Body of pancreas (tissue), 4 donors: ENCODE measurements around the gene LNX1. TPM values are rescaled to one million over a fixed set of nuclear protein-coding genes. Genes with fewer than 3 reads are reported as not detected.
A peak's percentile ranks its signal among the peaks of the same experiment; 100 is the strongest.

Experiments
- ATAC-seq: fragments of 150-250 bp; one replicate; pipeline ENCODE4 v1.9.1; 2016
- DNase-seq, 4 donors: peaks; one replicate each; pipeline ENCODE4 v3.0.0-alpha.2; 2019
- H3K27ac ChIP-seq, 4 donors: fragments of 200-600 bp; sonication (generic); 1 replicate in 3 of 4; 2 replicates in 1 of 4; pipeline versions ENCODE4 v1.5.1 to v1.6.1; 2016 to 2019; ENCODE audit warnings: mild to moderate bottlenecking in 1 of 4, mixed read lengths in 1 of 4, moderate library complexity in 1 of 4
- H3K27me3 ChIP-seq, 2 donors: fragments of 200-600 bp; sonication (generic); one replicate each; pipeline ENCODE4 v1.6.0; 2016; ENCODE audit warnings: mild to moderate bottlenecking in 1 of 2
- H3K36me3 ChIP-seq, 2 donors: fragments of 200-600 bp; sonication (generic); replicated peaks in 1 of 2; 2 replicates each; pipeline ENCODE4 v1.5.1; 2016; ENCODE audit warnings: low read depth in 2 of 2; ENCODE audit not compliant: insufficient read depth in 1 of 2
- H3K4me1 ChIP-seq: fragments of 200-600 bp; sonication (generic); one replicate; pipeline ENCODE4 v1.6.0; 2016
- H3K4me3 ChIP-seq, 2 donors: fragments of 200-600 bp; sonication (generic); 1 replicate in 1 of 2; 2 replicates in 1 of 2; pipeline ENCODE4 v1.5.1; 2016 to 2019
- H3K9me3 ChIP-seq, 3 donors: fragments of 200-600 bp; sonication (generic); 1 replicate in 2 of 3; 2 replicates in 1 of 3; pipeline ENCODE4 v1.5.1; 2016
- POLR2A ChIP-seq, 3 donors: fragments of 450-650 bp; IDR thresholded peaks; one replicate each; pipeline ENCODE4 v1.6.1; 2016; ENCODE audit warnings: antibody characterized with exemption in 3 of 3, mild to moderate bottlenecking in 2 of 3
- WGBS, 2 donors: methylation state at CpG; one replicate each; pipeline ENCODE4 v1.1.5; 2017; 5-methylcytosine and 5-hydroxymethylcytosine counted together
- intact Hi-C: fragments of 100-400 bp; cut with DNase I; formaldehyde crosslinking; loops from one replicate; pipeline ENCODE4 v1.15.1; 2023
- total RNA-seq, 2 donors: library from RNA; depleted of rRNA; stranded (reverse); fragments of >200 nt; gene quantifications; one replicate each; pipeline ENCODE4 v1.1.0, GENCODE V29; 2016
- TF ChIP-seq, protein P1 (sequence below), 7 experiments: fragments of 450-650 bp in 4 of 7; fragments of 200-600 bp in 3 of 7; sonication (generic) in 3 of 7; IDR thresholded peaks; one replicate each; pipeline ENCODE4 v1.5.1; 2016 to 2019; ENCODE audit warnings: antibody characterized with exemption in 7 of 7

The LNX1 gene
- total RNA-seq, 2 donors from 2014 or later: 15.2 to 17.1 TPM

GRCh38 chr4:53490965-53491622, 100.2 kb downstream of the LNX1 start:
- ATAC-seq (peak; percentile 86), DNase-seq (peak; percentile 48 to 67 (median 62))
- H3K4me1 ChIP-seq: peaks cover 8% of the 10 kb centered on the region
- no peaks in the 10 kb centered on the region for H3K27me3 ChIP-seq
- peaks cover 0 to 3% of the 10 kb centered on the region in 2 donors for H3K36me3 ChIP-seq
- no peaks in the 10 kb centered on the region for H3K9me3 ChIP-seq
- 21% methylated on average over 3 of the region's 3 CpGs for WGBS, 2 donors
- intact Hi-C loops: no loop called here
- H3K27ac ChIP-seq: peak overlapping the region in 2 of 4 donors; percentile 7 to 30
- no peak for TF ChIP-seq POLR2A (IDR thresholded peaks at IDR 0.05)
- TF ChIP-seq, protein P1, sequence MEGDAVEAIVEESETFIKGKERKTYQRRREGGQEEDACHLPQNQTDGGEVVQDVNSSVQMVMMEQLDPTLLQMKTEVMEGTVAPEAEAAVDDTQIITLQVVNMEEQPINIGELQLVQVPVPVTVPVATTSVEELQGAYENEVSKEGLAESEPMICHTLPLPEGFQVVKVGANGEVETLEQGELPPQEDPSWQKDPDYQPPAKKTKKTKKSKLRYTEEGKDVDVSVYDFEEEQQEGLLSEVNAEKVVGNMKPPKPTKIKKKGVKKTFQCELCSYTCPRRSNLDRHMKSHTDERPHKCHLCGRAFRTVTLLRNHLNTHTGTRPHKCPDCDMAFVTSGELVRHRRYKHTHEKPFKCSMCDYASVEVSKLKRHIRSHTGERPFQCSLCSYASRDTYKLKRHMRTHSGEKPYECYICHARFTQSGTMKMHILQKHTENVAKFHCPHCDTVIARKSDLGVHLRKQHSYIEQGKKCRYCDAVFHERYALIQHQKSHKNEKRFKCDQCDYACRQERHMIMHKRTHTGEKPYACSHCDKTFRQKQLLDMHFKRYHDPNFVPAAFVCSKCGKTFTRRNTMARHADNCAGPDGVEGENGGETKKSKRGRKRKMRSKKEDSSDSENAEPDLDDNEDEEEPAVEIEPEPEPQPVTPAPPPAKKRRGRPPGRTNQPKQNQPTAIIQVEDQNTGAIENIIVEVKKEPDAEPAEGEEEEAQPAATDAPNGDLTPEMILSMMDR (IDR thresholded peaks at IDR 0.05): peak; percentile 24 to 81 (median 75)
- H3K4me3 ChIP-seq: no peak overlapping the region

GRCh38 chr4:53490161-53490956, 100.9 kb downstream of the LNX1 start:
- no peak overlapping the region for H3K27ac ChIP-seq
- no peak for ATAC-seq
- WGBS, 2 donors: 79 to 84% methylated on average over 6 of the region's 6 CpGs
- TF ChIP-seq, protein P1 (IDR thresholded peaks at IDR 0.05): no peak
- TF ChIP-seq POLR2A (IDR thresholded peaks at IDR 0.05): no peak
- peaks cover 8% of the 10 kb centered on the region for H3K4me1 ChIP-seq
- no peaks in the 10 kb centered on the region for H3K36me3 ChIP-seq
- no peak for DNase-seq
- no peaks in the 10 kb centered on the region for H3K27me3 ChIP-seq
- H3K4me3 ChIP-seq: no peak overlapping the region
- no peaks in the 10 kb centered on the region for H3K9me3 ChIP-seq
- intact Hi-C loops: no loop called here

- intact Hi-C loops: no loop called here
- Histone ChIP-seq H3K36me3 (no peaks in the 10 kb centered on the region), H3K9me3 (no peaks in the 10 kb centered on the region), H3K4me3 (no peak overlapping the region), H3K4me1 (peaks cover 8% of the 10 kb centered on the region), H3K27me3 (no peaks in the 10 kb centered on the region), H3K27ac (no peak overlapping the region)
- ATAC-seq (no peak), DNase-seq (no peak)
- TF ChIP-seq, protein P1 (IDR thresholded peaks at IDR 0.05): no peak
- TF ChIP-seq POLR2A (IDR thresholded peaks at IDR 0.05): no peak
Observed at GRCh38 chr4:53489279-53489889, 101.9 kb downstream of the LNX1 start.

- no peaks in the 10 kb centered on the region for H3K36me3 ChIP-seq
- H3K4me1 ChIP-seq: peaks cover 8% of the 10 kb centered on the region
- H3K4me3 ChIP-seq: no peak overlapping the region
- no peak for ATAC-seq
- no peak overlapping the region for H3K27ac ChIP-seq
- intact Hi-C loops: no loop called here
- no peak for DNase-seq
- H3K9me3 ChIP-seq: no peaks in the 10 kb centered on the region
- TF ChIP-seq POLR2A (IDR thresholded peaks at IDR 0.05): no peak
- TF ChIP-seq, protein P1 (IDR thresholded peaks at IDR 0.05): no peak
- H3K27me3 ChIP-seq: no peaks in the 10 kb centered on the region
Observed at GRCh38 chr4:53487766-53488165, 103.5 kb downstream of the LNX1 start.
